Liver (tissue), 9 donors: ENCODE data around the gene USP6NL. TPM values are rescaled to one million over a fixed set of nuclear protein-coding genes. Genes with fewer than 3 reads are reported as not detected.

ENCODE experiments used
- DNase-seq: peaks from one replicate; pipeline ENCODE4 v3.0.0-alpha.2; 2017; ENCODE audit warnings: low spot score
- H3K27ac ChIP-seq, 2 donors: one replicate each; pipeline ENCODE4 v1.7.0; 2013; ENCODE audit warnings: inconsistent platforms in 2 of 2, low read length in 2 of 2, control low read depth in 1 of 2, low read depth in 1 of 2, mild to moderate bottlenecking in 1 of 2
- H3K27me3 ChIP-seq, 4 donors: one replicate each; pipeline versions ENCODE4 v1.6.1 to v1.7.0; 2013; ENCODE audit warnings: low read length in 3 of 4, inconsistent platforms in 1 of 4, mild to moderate bottlenecking in 1 of 4, moderate library complexity in 1 of 4; ENCODE audit not compliant: control insufficient read depth in 4 of 4, insufficient read depth in 4 of 4
- H3K36me3 ChIP-seq, 4 donors: one replicate each; pipeline versions ENCODE4 v1.6.1 to v1.7.0; 2013; ENCODE audit warnings: low read length in 3 of 4, mild to moderate bottlenecking in 3 of 4, low read depth in 1 of 4, moderate library complexity in 1 of 4; ENCODE audit not compliant: control insufficient read depth in 4 of 4, insufficient read depth in 3 of 4
- H3K4me1 ChIP-seq, 4 donors: one replicate each; pipeline versions ENCODE4 v1.6.1 to v1.7.0; 2013; ENCODE audit warnings: low read length in 3 of 4, mild to moderate bottlenecking in 3 of 4, moderate library complexity in 1 of 4; ENCODE audit not compliant: control insufficient read depth in 4 of 4, insufficient read depth in 4 of 4
- H3K4me3 ChIP-seq, 3 donors: one replicate each; pipeline versions ENCODE4 v1.6.1 to v1.7.0; 2013; ENCODE audit warnings: low read length in 3 of 3, control low read depth in 1 of 3, low read depth in 1 of 3, mild to moderate bottlenecking in 1 of 3
- H3K9ac ChIP-seq, 2 donors: one replicate each; pipeline ENCODE4 v1.7.0; 2013; ENCODE audit warnings: low read length in 2 of 2, mild to moderate bottlenecking in 2 of 2, moderate library complexity in 2 of 2, control low read depth in 1 of 2, low read depth in 1 of 2
- H3K9me3 ChIP-seq, 4 donors: one replicate each; pipeline versions ENCODE4 v1.6.1 to v1.7.0; 2013; ENCODE audit warnings: low read length in 3 of 4; ENCODE audit not compliant: control insufficient read depth in 4 of 4
- ATF3 ChIP-seq: IDR thresholded peaks from 2 replicates; pipeline ENCODE4 v1.6.1; 2016; ENCODE audit warnings: antibody characterized with exemption
- CTCF ChIP-seq: fragments of 150-350 bp; IDR thresholded peaks from 2 replicates; pipeline ENCODE4 v1.5.1; 2017; ENCODE audit warnings: improper control_type of control experiment, low read depth, low read length; ENCODE audit not compliant: missing input control
- EGR1 ChIP-seq, 2 donors: IDR thresholded peaks; 2 replicates each; pipeline ENCODE4 v1.6.1; 2016 to 2018; ENCODE audit warnings: antibody characterized with exemption in 2 of 2, low read depth in 2 of 2
- FOXA1 ChIP-seq: IDR thresholded peaks from 2 replicates; pipeline ENCODE4 v1.6.1; 2016; ENCODE audit warnings: antibody characterized with exemption
- FOXA2 ChIP-seq: IDR thresholded peaks from 2 replicates; pipeline ENCODE4 v1.6.1; 2016; ENCODE audit warnings: antibody characterized with exemption
- GABPA ChIP-seq, 2 donors: IDR thresholded peaks in 1 of 2; conservative IDR thresholded peaks in 1 of 2; 2 replicates each; pipeline ENCODE4 v1.6.1; 2016; ENCODE audit warnings: antibody characterized with exemption in 2 of 2, mild to moderate bottlenecking in 1 of 2, moderate library complexity in 1 of 2
- HNF4A ChIP-seq, 2 donors: conservative IDR thresholded peaks; 2 replicates each; pipeline ENCODE4 v1.6.1; 2016; ENCODE audit warnings: antibody characterized with exemption in 2 of 2, mild to moderate bottlenecking in 2 of 2
- HNF4G ChIP-seq: IDR thresholded peaks from 2 replicates; pipeline ENCODE4 v1.6.1; 2016; ENCODE audit warnings: antibody characterized with exemption
- JUND ChIP-seq, 2 donors: IDR thresholded peaks; 2 replicates each; pipeline ENCODE4 v1.6.1; 2016; ENCODE audit warnings: antibody characterized with exemption in 2 of 2
- MAX ChIP-seq: IDR thresholded peaks from 2 replicates; pipeline ENCODE4 v1.6.1; 2016; ENCODE audit warnings: antibody characterized with exemption
- NR2F2 ChIP-seq: IDR thresholded peaks from 2 replicates; pipeline ENCODE4 v1.6.1; 2016; ENCODE audit warnings: antibody characterized with exemption
- RAD21 ChIP-seq, 2 donors: IDR thresholded peaks; 2 replicates each; pipeline ENCODE4 v1.6.1; 2016; ENCODE audit warnings: antibody characterized with exemption in 2 of 2, mild to moderate bottlenecking in 2 of 2
- REST ChIP-seq: IDR thresholded peaks from 2 replicates; pipeline ENCODE4 v1.6.1; 2016; ENCODE audit warnings: antibody characterized with exemption, mild to moderate bottlenecking
- RXRA ChIP-seq, 2 donors: IDR thresholded peaks; 2 replicates each; pipeline ENCODE4 v1.6.1; 2017 to 2018; ENCODE audit warnings: antibody characterized with exemption in 2 of 2, mild to moderate bottlenecking in 1 of 2
- SP1 ChIP-seq: IDR thresholded peaks from 2 replicates; pipeline ENCODE4 v1.6.1; 2018; ENCODE audit warnings: antibody characterized with exemption, mild to moderate bottlenecking
- TAF1 ChIP-seq: conservative IDR thresholded peaks from 2 replicates; pipeline ENCODE4 v1.6.1; 2016; ENCODE audit warnings: antibody characterized with exemption, mild to moderate bottlenecking
- YY1 ChIP-seq: IDR thresholded peaks from 2 replicates; pipeline ENCODE4 v1.6.1; 2016; ENCODE audit warnings: antibody characterized with exemption, mild to moderate bottlenecking
- ZBTB33 ChIP-seq: IDR thresholded peaks from 2 replicates; pipeline ENCODE4 v1.6.1; 2016; ENCODE audit warnings: antibody characterized with exemption
- WGBS: extraction: QIAGEN DNeasy Blood & Tissue Kit; methylation state at CpG from one replicate; pipeline ENCODE4 v1.1.7; 2013; 5-methylcytosine and 5-hydroxymethylcytosine counted together
- polyA plus RNA-seq, 2 donors: library from polyadenylated mRNA; stranded (reverse) in 1 of 2; unstranded in 1 of 2; fragments of 200-250 nt in 1 of 2; fragments of >200 nt in 1 of 2; fragmentation: Nextera tagmentation in 1 of 2; extraction: Ambion mirVana in 1 of 2; gene quantifications; one replicate each; pipeline versions ENCODE4 v1.2.1 to v1.2.3, GENCODE V29; 2013 to 2015
- total RNA-seq, 2 donors: library from RNA; depleted of rRNA; stranded (reverse); fragments of >200 nt; gene quantifications; one replicate each; pipeline ENCODE4 v1.2.3, GENCODE V29; 2014
- donor health status: healthy.
- donor health status: healthy.
- donor health status: healthy.
- donor health status: healthy.
- donor health status: healthy.

USP6NL gene
- total and polyA plus RNA-seq, 4 donors, result 3.8 to 15.0 (median 10.2) TPM

GRCh38 chr10:11462071-11462470 is 149.4 kb downstream of the USP6NL start:
- Histone ChIP-seq H3K9me3 (no peaks in the 10 kb centered on the region), H3K4me3 (no peak overlapping the region), H3K4me1 (no peaks in the 10 kb centered on the region), H3K9ac (no peak overlapping the region), H3K27me3 (no peaks in the 10 kb centered on the region), H3K27ac (no peak overlapping the region), H3K36me3 (peaks cover 4 to 44% (median 31%) of the 10 kb centered on the region in 4 donors)
- no peak for DNase-seq
- 93% methylated on average over 10 of the region's 10 CpGs for WGBS
- no peak for TF ChIP-seq MAX
- no peak for TF ChIP-seq HNF4G

GRCh38 chr10:11457336-11457735 is 154.1 kb downstream of the USP6NL start:
- H3K27ac ChIP-seq, result no peak overlapping the region
- no peaks in the 10 kb centered on the region for H3K9me3 ChIP-seq
- H3K9ac ChIP-seq, result no peak overlapping the region
- H3K4me3 ChIP-seq, result no peak overlapping the region
- no peak for DNase-seq
- peaks cover 4 to 15% (median 9%) of the 10 kb centered on the region in 4 donors for H3K36me3 ChIP-seq
- WGBS, result 98% methylated on average over 2 of the region's 2 CpGs
- H3K4me1 ChIP-seq, result no peaks in the 10 kb centered on the region
- no peaks in the 10 kb centered on the region for H3K27me3 ChIP-seq
- TF ChIP-seq MAX (no peak), NR2F2 (no peak), TAF1 (no peak), FOXA2 (no peak), ZBTB33 (no peak), EGR1 (IDR thresholded peaks at IDR 0.05; ENCODE audit: low read depth in 2 of 2) (no peak), GABPA (IDR thresholded peaks at IDR 0.05 in 1 of 2, conservative IDR thresholded peaks at IDR 0.05 in 1 of 2) (no peak), RXRA (IDR thresholded peaks at IDR 0.05) (no peak), YY1 (no peak), HNF4G (no peak), HNF4A (conservative IDR thresholded peaks at IDR 0.05) (no peak), REST (no peak), CTCF (no peak), FOXA1 (no peak), SP1 (no peak), ATF3 (no peak), RAD21 (IDR thresholded peaks at IDR 0.05) (no peak), JUND (IDR thresholded peaks at IDR 0.05) (no peak)
